Measurements from ENCODE around the gene PLCL1.

GRCh38 chr2:197997083-197997541, 192.7 kb downstream of the PLCL1 start:
- TF ChIP-seq CTCF (IDR thresholded peaks at IDR 0.05) (no peak), POLR2AphosphoS5 (IDR thresholded peaks at IDR 0.05) (no peak), POLR2A (IDR thresholded peaks at IDR 0.05) (no peak), EP300 (IDR thresholded peaks at IDR 0.05) (no peak)
